ENCODE measurements around the gene MUS81.
A peak's percentile ranks its signal among the peaks of the same experiment; 100 is the strongest.

MUS81 gene

GRCh38 chr11:65854852-65855837, 5.1 kb upstream of the MUS81 start:
- Histone ChIP-seq H3K9me3 (ENCODE audit: control insufficient read depth, insufficient read depth, low read length) (peaks cover 5% of the 10 kb centered on the region; the same call in 1 of the 2 replicates), H3F3A (ENCODE audit: control insufficient read depth, insufficient read depth) (peaks cover 32% of the 10 kb centered on the region), H3K4me2 (ENCODE audit: low read length) (no peak overlapping the region), H3K9me2 (replicated peaks; ENCODE audit: control insufficient read depth, low read length) (no peaks in the 10 kb centered on the region), H3K36me3 (ENCODE audit: control insufficient read depth, low read length) (peaks cover 65% of the 10 kb centered on the region), H4K20me1 (ENCODE audit: control insufficient read depth, insufficient read depth, low read depth, low read length) (peaks cover 20% of the 10 kb centered on the region), H3K79me2 (ENCODE audit: control insufficient read depth, low read length) (peaks cover 38% of the 10 kb centered on the region), H3K27me3 (ENCODE audit: control insufficient read depth, low read length) (no peaks in the 10 kb centered on the region), H3K27ac (ENCODE audit: low read depth, low read length) (no peak overlapping the region), H3K4me1 (ENCODE audit: control insufficient read depth, low read length) (peaks cover 18% of the 10 kb centered on the region), H3K4me3 (ENCODE audit: low read length) (no peak overlapping the region)
- no peak for TF ChIP-seq EZH2phosphoT487 (IDR thresholded peaks at IDR 0.05; ENCODE audit: borderline replicate concordance, low read length)
- TF ChIP-seq CTCF (IDR thresholded peaks at IDR 0.05; ENCODE audit: low read depth, low read length, poor library complexity, severe bottlenecking): no peak

DNA sequence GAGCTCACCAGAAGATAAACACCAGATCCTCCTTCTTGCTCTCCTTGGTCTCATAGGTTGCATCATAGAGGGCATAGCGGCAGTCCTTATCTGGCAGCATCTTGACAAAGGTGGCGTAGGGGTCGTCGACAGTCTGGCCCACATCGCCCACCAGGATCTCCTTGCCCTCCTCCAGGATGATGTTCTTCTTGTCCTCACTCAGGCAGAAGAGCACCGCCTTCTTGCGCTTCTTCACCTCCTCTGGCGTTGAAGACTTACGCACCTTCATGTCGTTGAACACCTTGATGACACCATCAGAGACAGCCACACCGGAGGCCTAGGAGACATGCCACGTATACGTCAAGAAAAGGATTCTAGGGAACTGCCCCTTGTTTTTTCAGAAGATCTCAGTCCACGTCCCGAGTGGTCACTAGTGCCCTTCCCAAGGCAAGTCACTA, 4.3 kb upstream of the MUS81 start:
- no peaks in the 10 kb centered on the region for H3K9me2 ChIP-seq (replicated peaks; ENCODE audit: control insufficient read depth, low read length)
- H3K27me3 ChIP-seq (ENCODE audit: control insufficient read depth, low read length): no peaks in the 10 kb centered on the region
- H3F3A ChIP-seq (ENCODE audit: control insufficient read depth, insufficient read depth): peaks cover 31% of the 10 kb centered on the region
- peak overlapping the region; percentile 88 for H3K4me3 ChIP-seq (ENCODE audit: low read length)
- H3K36me3 ChIP-seq (ENCODE audit: control insufficient read depth, low read length): peaks cover 68% of the 10 kb centered on the region
- peaks cover 20% of the 10 kb centered on the region for H4K20me1 ChIP-seq (ENCODE audit: control insufficient read depth, insufficient read depth, low read depth, low read length)
- no peak overlapping the region for H3K27ac ChIP-seq (ENCODE audit: low read depth, low read length)
- TF ChIP-seq CTCF (IDR thresholded peaks at IDR 0.05; ENCODE audit: low read depth, low read length, poor library complexity, severe bottlenecking): no peak
- H3K4me2 ChIP-seq (ENCODE audit: low read length): peak overlapping the region; percentile 80
- peaks cover 18% of the 10 kb centered on the region for H3K4me1 ChIP-seq (ENCODE audit: control insufficient read depth, low read length)
- peaks cover 5% of the 10 kb centered on the region; the same call in 1 of the 2 replicates for H3K9me3 ChIP-seq (ENCODE audit: control insufficient read depth, insufficient read depth, low read length)
- H3K79me2 ChIP-seq (ENCODE audit: control insufficient read depth, low read length): peaks cover 41% of the 10 kb centered on the region

- TF ChIP-seq CTCF (IDR thresholded peaks at IDR 0.05; ENCODE audit: low read depth, low read length, poor library complexity, severe bottlenecking): no peak
- no peak for TF ChIP-seq EZH2phosphoT487 (IDR thresholded peaks at IDR 0.05; ENCODE audit: borderline replicate concordance, low read length)
- H3K79me2 ChIP-seq (ENCODE audit: control insufficient read depth, low read length): peaks cover 50% of the 10 kb centered on the region
- peak overlapping the region; percentile 80 for H3K4me2 ChIP-seq (ENCODE audit: low read length)
- H3K4me1 ChIP-seq (ENCODE audit: control insufficient read depth, low read length): peaks cover 25% of the 10 kb centered on the region
- peaks cover 69% of the 10 kb centered on the region for H3K36me3 ChIP-seq (ENCODE audit: control insufficient read depth, low read length)
- H3K27ac ChIP-seq (ENCODE audit: low read depth, low read length): peak overlapping the region; percentile 83
- no peaks in the 10 kb centered on the region for H3K27me3 ChIP-seq (ENCODE audit: control insufficient read depth, low read length)
- H3K4me3 ChIP-seq (ENCODE audit: low read length): peak overlapping the region; percentile 88
- H3K9me2 ChIP-seq (replicated peaks; ENCODE audit: control insufficient read depth, low read length): no peaks in the 10 kb centered on the region
- H3K9me3 ChIP-seq (ENCODE audit: control insufficient read depth, insufficient read depth, low read length): no peaks in the 10 kb centered on the region
- peaks cover 26% of the 10 kb centered on the region for H3F3A ChIP-seq (ENCODE audit: control insufficient read depth, insufficient read depth)
- peaks cover 20% of the 10 kb centered on the region for H4K20me1 ChIP-seq (ENCODE audit: control insufficient read depth, insufficient read depth, low read depth, low read length)
Observed at GRCh38 chr11:65856689-65857499, 3.3 kb upstream of the MUS81 start.

All from DOHH2 (cell line).